SU-DHL-6 (cell line): ENCODE data around the gene IMPDH2.

Source experiments
- H2AFZ ChIP-seq: fragments of 200-600 bp; sonication (generic); 2 replicates; pipeline ENCODE4 v1.6.1; 2014; ENCODE audit warnings: low read depth, mild to moderate bottlenecking, moderate library complexity, mixed read lengths, antibody characterized with exemption, low read length; ENCODE audit not compliant: severe bottlenecking
- H3F3A ChIP-seq: fragments of 200-600 bp; shearing (Covaris generic); 2 replicates; pipeline ENCODE4 v1.6.0; 2016; ENCODE audit warnings: antibody characterized with exemption, mild to moderate bottlenecking; ENCODE audit not compliant: insufficient read depth
- H3K27ac ChIP-seq: fragments of 200-600 bp; sonication (generic); 2 replicates; pipeline ENCODE4 v1.5.1; 2016; ENCODE audit warnings: low read depth, mild to moderate bottlenecking, low read length, moderate library complexity, mixed read lengths
- H3K27me3 ChIP-seq: fragments of 200-600 bp; sonication (generic), shearing (Covaris generic); 2 replicates; pipeline ENCODE4 v1.6.0; 2014; ENCODE audit warnings: mild to moderate bottlenecking, low read length
- H3K36me3 ChIP-seq: fragments of 200-600 bp; sonication (generic); 2 replicates; pipeline ENCODE4 v1.6.1; 2014; ENCODE audit warnings: mild to moderate bottlenecking, low read length, mixed read lengths
- H3K4me2 ChIP-seq: fragments of 300-600, 200-600 bp; shearing (Covaris generic), sonication (generic); 2 replicates; pipeline ENCODE4 v1.6.0; 2014; ENCODE audit warnings: low read length, low read depth, mild to moderate bottlenecking; ENCODE audit not compliant: poor library complexity, severe bottlenecking
- H3K4me3 ChIP-seq: fragments of 200-600 bp; sonication (generic); 2 replicates; pipeline ENCODE4 v1.5.1; 2014; ENCODE audit warnings: antibody characterized with exemption, low read length, mild to moderate bottlenecking, mixed read lengths; ENCODE audit not compliant: insufficient read depth, poor library complexity, severe bottlenecking
- H3K79me2 ChIP-seq: fragments of 200-600 bp; sonication (generic); 2 replicates; pipeline ENCODE4 v1.6.1; 2014; ENCODE audit warnings: mild to moderate bottlenecking, low read length, moderate library complexity; ENCODE audit not compliant: insufficient read depth
- H3K9ac ChIP-seq: fragments of 200-600 bp; sonication (generic); 2 replicates; pipeline ENCODE4 v1.7.0; 2014; ENCODE audit warnings: mild to moderate bottlenecking, low read length
- H3K9me2 ChIP-seq: fragments of 200-600 bp; sonication (generic); replicated peaks from 2 replicates; pipeline ENCODE4 v1.6.1; 2014; ENCODE audit warnings: low read length; ENCODE audit not compliant: insufficient read depth
- H3K9me3 ChIP-seq: fragments of 200-600 bp; sonication (generic); 2 replicates; pipeline ENCODE4 v1.6.1; 2014; ENCODE audit warnings: low read length, mixed read lengths; ENCODE audit not compliant: insufficient read depth
- H4K20me1 ChIP-seq: fragments of 200-600 bp; sonication (generic); 2 replicates; pipeline ENCODE4 v1.6.1; 2014; ENCODE audit warnings: low read depth, mild to moderate bottlenecking, antibody characterized with exemption, low read length, moderate library complexity, mixed read lengths
- CTCF ChIP-seq: fragments of 200-600 bp; sonication (generic); IDR thresholded peaks from one replicate; pipeline ENCODE4 v1.5.1; 2017; ENCODE audit warnings: antibody characterized with exemption, mild to moderate bottlenecking, low read length, moderate library complexity; ENCODE audit not compliant: insufficient read depth, poor library complexity, severe bottlenecking
- EZH2phosphoT487 ChIP-seq: fragments of 200-600 bp; sonication (generic), shearing (Covaris generic); conservative IDR thresholded peaks from 2 replicates; pipeline ENCODE4 v1.6.1; 2018; ENCODE audit warnings: mild to moderate bottlenecking, antibody characterized with exemption, low read length, moderate library complexity, mixed read lengths

IMPDH2 gene

GRCh38 chr3:49001155-49001554 is 28.0 kb downstream of the IMPDH2 start:
- no peak for TF ChIP-seq CTCF
- no peak for TF ChIP-seq EZH2phosphoT487
- no peaks in the 10 kb centered on the region for H3K9me2 ChIP-seq
- H3K27me3 ChIP-seq: no peaks in the 10 kb centered on the region
- H3K4me3 ChIP-seq: no peak overlapping the region
- H3K9ac ChIP-seq: no peak overlapping the region
- H3K9me3 ChIP-seq: no peaks in the 10 kb centered on the region
- H3K36me3 ChIP-seq: no peaks in the 10 kb centered on the region
- no peak overlapping the region for H3K4me2 ChIP-seq
- H2AFZ ChIP-seq: no peak overlapping the region
- H3K79me2 ChIP-seq: no peaks in the 10 kb centered on the region
- H4K20me1 ChIP-seq: no peaks in the 10 kb centered on the region
- H3F3A ChIP-seq: no peaks in the 10 kb centered on the region
- no peak overlapping the region for H3K27ac ChIP-seq

- H3K4me2 ChIP-seq: no peak overlapping the region
- no peak overlapping the region for H3K4me3 ChIP-seq
- no peak overlapping the region for H3K9ac ChIP-seq
- H3K27me3 ChIP-seq: no peaks in the 10 kb centered on the region
- H3K9me2 ChIP-seq: no peaks in the 10 kb centered on the region
- no peaks in the 10 kb centered on the region for H3F3A ChIP-seq
- H3K27ac ChIP-seq: no peak overlapping the region
- H3K79me2 ChIP-seq: no peaks in the 10 kb centered on the region
- TF ChIP-seq CTCF: no peak
- TF ChIP-seq EZH2phosphoT487: no peak
- H2AFZ ChIP-seq: no peak overlapping the region
- H3K9me3 ChIP-seq: no peaks in the 10 kb centered on the region
- H3K36me3 ChIP-seq: no peaks in the 10 kb centered on the region
- H4K20me1 ChIP-seq: no peaks in the 10 kb centered on the region
These were observed 29.9 kb downstream of the IMPDH2 start for GRCh38 chr3:48999085-48999858.

- H2AFZ ChIP-seq: no peak overlapping the region
- H3K79me2 ChIP-seq: no peaks in the 10 kb centered on the region
- no peaks in the 10 kb centered on the region for H3K27me3 ChIP-seq
- H4K20me1 ChIP-seq: no peaks in the 10 kb centered on the region
- H3K9me3 ChIP-seq: no peaks in the 10 kb centered on the region
- TF ChIP-seq CTCF: no peak
- no peak for TF ChIP-seq EZH2phosphoT487
- H3K4me3 ChIP-seq: no peak overlapping the region
- H3K36me3 ChIP-seq: no peaks in the 10 kb centered on the region
- H3K9ac ChIP-seq: no peak overlapping the region
- no peak overlapping the region for H3K27ac ChIP-seq
- no peaks in the 10 kb centered on the region for H3F3A ChIP-seq
- no peak overlapping the region for H3K4me2 ChIP-seq
- no peaks in the 10 kb centered on the region for H3K9me2 ChIP-seq
These were observed 31.2 kb downstream of the IMPDH2 start for GRCh38 chr3:48997714-48998637.
